GM13976 (cell line): ENCODE results near the gene MRPS34.
"Not testable (repeated sequence)": the region's sequence is repeated elsewhere in the genome, so short reads cannot be mapped to it uniquely, and the experiment has no call there.

Experiments
- DNase-seq: peaks from one replicate; pipeline ENCODE4 v3.0.0; 2012; ENCODE audit warnings: low spot score
- in situ Hi-C: fragments of 300-500 bp; cut with MboI; formaldehyde crosslinking; loops from one replicate; pipeline ENCODE4 v1.12.0; 2022; ENCODE audit warnings: low sequenced_read_pairs, mixed read lengths, inconsistent platforms; ENCODE audit not compliant: unreplicated experiment
- TF ChIP-seq, protein P1 (sequence below): IDR thresholded peaks from 2 replicates; pipeline ENCODE4 v1.5.1; 2012; ENCODE audit warnings: borderline replicate concordance, mild to moderate bottlenecking; ENCODE audit not compliant: insufficient read depth; ENCODE audit errors: extremely low read depth, missing control alignments, control extremely low read depth

Gene MRPS34

DNA sequence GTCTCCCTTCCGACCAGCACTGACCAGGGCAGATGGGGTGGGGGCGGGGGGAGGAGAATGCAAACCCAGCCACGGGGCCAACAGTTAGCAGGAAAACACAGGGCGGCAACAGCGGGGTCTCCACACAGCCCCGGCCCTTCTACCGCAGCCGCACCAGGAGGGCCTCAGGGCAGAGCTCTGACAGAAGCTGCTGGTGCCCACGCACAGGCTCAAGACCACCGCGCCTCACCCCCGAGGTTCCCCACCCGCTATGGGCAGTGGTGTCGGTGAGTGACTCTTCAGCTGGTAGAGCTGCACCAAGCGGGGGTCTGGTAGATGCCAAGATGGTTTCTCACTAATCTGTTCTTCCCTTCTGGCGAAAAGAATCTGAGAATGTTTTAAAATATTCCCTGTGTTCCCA, 37.6 kb upstream of the MRPS34 start:
- DNase-seq, result no peak
- TF ChIP-seq, protein P1, sequence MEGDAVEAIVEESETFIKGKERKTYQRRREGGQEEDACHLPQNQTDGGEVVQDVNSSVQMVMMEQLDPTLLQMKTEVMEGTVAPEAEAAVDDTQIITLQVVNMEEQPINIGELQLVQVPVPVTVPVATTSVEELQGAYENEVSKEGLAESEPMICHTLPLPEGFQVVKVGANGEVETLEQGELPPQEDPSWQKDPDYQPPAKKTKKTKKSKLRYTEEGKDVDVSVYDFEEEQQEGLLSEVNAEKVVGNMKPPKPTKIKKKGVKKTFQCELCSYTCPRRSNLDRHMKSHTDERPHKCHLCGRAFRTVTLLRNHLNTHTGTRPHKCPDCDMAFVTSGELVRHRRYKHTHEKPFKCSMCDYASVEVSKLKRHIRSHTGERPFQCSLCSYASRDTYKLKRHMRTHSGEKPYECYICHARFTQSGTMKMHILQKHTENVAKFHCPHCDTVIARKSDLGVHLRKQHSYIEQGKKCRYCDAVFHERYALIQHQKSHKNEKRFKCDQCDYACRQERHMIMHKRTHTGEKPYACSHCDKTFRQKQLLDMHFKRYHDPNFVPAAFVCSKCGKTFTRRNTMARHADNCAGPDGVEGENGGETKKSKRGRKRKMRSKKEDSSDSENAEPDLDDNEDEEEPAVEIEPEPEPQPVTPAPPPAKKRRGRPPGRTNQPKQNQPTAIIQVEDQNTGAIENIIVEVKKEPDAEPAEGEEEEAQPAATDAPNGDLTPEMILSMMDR, result no peak
- in situ Hi-C loops, result no loop called here

DNA sequence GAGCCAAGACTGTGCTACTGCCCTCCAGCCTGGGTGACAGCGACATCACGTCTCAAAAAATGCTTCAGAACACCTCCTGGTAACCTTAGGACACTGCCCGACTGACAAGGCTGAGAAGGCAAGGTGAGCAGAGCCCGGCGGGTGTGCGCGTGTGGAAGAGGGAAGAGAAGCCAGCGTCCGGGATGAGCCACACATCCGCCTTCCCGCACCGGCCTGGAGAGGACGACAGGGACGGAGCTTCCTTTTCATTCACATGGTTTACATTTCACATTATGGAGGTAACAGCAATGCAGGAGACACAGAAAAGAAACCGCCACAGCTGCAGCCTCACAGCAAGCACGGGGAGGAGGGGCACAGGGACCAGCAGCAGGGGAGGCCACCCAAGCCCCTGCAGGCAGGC, 37.2 kb upstream of the MRPS34 start:
- TF ChIP-seq, protein P1, result no peak
- in situ Hi-C loops, result no loop called here
- no peak for DNase-seq

GRCh38 chr16:1809281-1809801, 36.4 kb upstream of the MRPS34 start:
- TF ChIP-seq, protein P1, result no peak
- in situ Hi-C loops, result no loop called here
- DNase-seq, result no peak

DNA sequence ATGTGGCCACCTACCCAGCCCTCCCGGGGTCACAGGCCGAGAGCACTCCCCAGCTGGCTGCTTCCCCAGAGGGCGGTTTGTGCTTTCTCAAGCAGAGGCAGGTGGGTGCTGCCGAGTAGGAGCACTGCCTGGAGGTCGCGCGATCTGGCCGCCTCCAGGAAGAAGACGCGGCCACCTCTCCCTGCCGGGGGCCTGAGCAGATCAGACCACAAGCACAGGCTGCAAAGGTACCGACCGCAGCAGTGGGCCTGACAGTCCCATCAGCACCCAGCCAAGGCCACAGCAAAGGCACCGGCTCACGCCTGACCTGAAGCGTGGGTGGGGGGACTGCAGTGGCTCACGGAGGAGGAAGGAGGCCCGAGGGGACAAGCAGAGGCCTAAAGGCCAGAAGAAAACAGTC, 35.8 kb upstream of the MRPS34 start:
- in situ Hi-C loops, result no loop called here
- TF ChIP-seq, protein P1, result no peak
- no peak for DNase-seq

GRCh38 chr16:1807626-1808025, 34.7 kb upstream of the MRPS34 start:
- in situ Hi-C loops, result no loop called here
- TF ChIP-seq, protein P1, result no peak
- DNase-seq, result no peak

GRCh38 chr16:1800701-1801100, 27.8 kb upstream of the MRPS34 start:
- no peak for DNase-seq
- TF ChIP-seq, protein P1, result no peak
- in situ Hi-C loops, result no loop called here

GRCh38 chr16:1799263-1799662, 26.3 kb upstream of the MRPS34 start:
- in situ Hi-C loops, DNase-seq: not testable (repeated sequence)
